ENCODE measurements around the gene ARHGEF40. TPM values are rescaled to one million over a fixed set of nuclear protein-coding genes. Genes with fewer than 3 reads are reported as not detected.

ARHGEF40 gene
- total RNA-seq, 1 donor from 2014 or later: 21.2 TPM

DNA sequence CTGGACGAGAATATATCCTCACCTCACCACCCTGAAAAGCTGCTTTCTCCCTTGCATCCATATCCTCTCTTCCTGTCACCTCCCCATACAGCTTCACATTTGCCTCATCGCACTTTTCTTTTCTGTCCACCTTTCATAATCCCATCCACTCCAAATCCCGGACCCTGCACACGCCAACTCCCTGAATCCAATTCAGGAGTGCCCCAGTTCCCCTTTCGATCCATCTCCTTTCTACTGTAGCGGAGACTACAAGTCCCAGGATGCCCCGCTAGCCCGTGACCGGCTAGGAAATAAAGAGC is 33.3 kb downstream of the ARHGEF40 start:
- intact Hi-C loops (cut with DNase I): loop anchor here (5.0 kb wide), 1 partner anchor 86 kb away; no protein-coding TSS in a partner anchor
- ATAC-seq (ENCODE audit: poor library complexity): no peak

DNA sequence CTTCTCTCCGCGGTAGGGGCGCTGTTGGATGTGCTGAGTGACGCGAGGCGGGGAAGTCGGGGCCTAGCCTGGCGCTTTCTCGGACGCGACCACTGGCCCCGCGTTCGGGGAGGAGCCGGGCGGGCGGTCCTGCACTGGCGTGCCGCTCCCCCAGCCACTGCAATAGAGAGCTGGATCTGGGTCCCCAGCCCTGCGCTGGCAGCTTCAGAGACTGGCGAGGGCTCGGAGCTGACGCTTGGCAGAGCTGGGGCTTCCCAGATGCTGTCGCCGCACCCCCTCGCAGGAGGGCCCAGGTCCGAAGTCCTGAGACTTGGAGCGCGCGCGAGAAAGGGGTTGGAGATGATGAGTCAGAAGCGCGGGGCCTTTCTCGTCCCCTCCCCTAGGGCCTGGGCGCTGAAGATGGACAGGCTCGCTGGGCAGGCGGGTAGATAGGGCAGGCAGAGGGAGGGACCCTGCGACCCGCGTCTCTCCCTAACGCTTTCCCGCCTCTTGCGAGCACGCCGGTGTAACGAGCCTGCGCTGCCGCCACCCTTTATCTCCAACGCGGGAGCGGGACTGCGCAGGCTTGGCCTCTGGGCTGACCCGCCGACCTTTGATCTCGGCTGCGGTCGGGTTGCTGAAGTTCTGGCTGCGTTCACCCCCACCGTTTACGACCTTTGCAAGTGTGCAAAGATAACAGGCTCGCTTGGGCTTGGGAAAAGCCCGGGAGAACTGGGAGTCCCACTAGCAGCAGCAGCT is 33.8 kb downstream of the ARHGEF40 start:
- intact Hi-C loops (cut with DNase I): loop anchor here (1.0 to 5.0 kb wide), 2 partner anchors 33 to 87 kb away; no protein-coding TSS in a partner anchor
- peak; percentile 96 for ATAC-seq (ENCODE audit: poor library complexity)
- peak; percentile 97 for DNase-seq

More for the DNA sequence above, 33.3 kb downstream of the ARHGEF40 start:
- DNase-seq: no peak

DNA sequence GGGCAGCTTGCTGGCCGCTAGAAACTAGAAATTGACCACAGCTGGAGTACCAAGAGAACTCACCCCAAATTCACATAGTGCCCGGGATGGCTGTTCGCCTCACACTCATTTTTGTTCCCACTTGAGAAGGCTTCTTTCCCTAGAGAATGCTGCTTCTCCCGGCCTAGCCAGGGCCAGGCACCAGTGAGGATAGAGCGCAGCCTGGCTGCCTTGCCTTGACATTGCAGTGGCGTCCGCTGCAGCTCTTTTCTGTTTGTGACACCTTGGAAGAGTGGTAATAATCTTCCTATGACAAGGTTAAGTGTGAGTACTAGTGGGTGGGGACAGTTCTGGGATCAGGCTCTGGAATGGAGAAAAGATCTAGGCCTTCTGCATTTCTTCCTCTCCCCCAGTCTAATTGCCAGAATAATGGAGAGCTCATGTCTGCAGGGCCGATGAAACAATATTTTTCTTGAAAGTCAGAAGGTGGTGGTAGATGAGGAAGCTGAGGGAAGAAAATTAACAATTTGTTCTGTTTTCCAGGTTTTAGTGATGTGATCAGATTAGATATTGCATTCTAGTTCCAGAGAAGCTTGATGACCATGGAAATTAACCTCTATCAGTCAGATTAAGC is 34.5 kb downstream of the ARHGEF40 start:
- intact Hi-C loops (cut with DNase I): loop anchor here (1.0 to 5.0 kb wide), 3 partner anchors 33 to 407 kb away; no protein-coding TSS in a partner anchor
- ATAC-seq (ENCODE audit: poor library complexity): peak; percentile 83
- DNase-seq: peak; percentile 87

DNA sequence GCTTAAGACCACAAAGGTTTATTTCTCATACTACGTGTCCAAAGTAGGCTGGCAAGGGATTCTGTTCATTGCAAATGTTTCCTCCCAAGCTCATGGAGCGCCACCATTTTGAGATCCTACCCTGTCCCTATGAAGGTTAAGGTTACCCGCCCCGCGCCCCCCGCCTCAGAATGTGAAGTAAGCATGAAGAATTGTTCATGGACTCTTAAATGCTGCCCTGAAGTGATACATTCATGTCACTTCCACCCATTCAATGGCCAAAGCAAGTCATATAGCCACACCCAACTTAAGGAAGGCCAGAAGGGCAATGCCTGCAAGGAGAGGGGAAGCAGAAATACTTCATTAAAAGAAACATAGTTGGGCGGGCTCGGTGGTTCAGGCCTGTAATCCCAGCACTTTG is 35.0 kb downstream of the ARHGEF40 start:
- intact Hi-C loops (cut with DNase I): loop anchor here (5.0 kb wide), 1 partner anchor 408 kb away; no protein-coding TSS in a partner anchor
- DNase-seq: no peak
- ATAC-seq (ENCODE audit: poor library complexity): no peak

DNA sequence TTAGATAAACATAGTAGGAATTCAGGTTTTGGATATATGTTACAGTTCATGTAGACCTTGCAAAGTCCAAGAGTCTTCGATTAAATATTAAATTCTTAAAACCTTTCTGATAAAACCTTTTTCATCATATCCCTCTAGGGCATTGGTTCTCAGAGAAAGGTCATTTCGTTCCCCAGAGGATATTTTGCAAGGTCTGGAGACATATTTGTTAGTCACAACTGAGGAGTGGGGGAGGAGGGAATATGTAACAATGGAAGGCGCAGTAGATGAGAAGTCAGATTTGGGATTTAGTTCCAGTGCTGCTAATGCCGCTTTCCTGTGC is 36.0 kb downstream of the ARHGEF40 start:
- intact Hi-C loops (cut with DNase I): loop anchor here (5.0 kb wide), 1 partner anchor 409 kb away; no protein-coding TSS in a partner anchor
- DNase-seq (no peak), ATAC-seq (ENCODE audit: poor library complexity) (no peak)

DNA sequence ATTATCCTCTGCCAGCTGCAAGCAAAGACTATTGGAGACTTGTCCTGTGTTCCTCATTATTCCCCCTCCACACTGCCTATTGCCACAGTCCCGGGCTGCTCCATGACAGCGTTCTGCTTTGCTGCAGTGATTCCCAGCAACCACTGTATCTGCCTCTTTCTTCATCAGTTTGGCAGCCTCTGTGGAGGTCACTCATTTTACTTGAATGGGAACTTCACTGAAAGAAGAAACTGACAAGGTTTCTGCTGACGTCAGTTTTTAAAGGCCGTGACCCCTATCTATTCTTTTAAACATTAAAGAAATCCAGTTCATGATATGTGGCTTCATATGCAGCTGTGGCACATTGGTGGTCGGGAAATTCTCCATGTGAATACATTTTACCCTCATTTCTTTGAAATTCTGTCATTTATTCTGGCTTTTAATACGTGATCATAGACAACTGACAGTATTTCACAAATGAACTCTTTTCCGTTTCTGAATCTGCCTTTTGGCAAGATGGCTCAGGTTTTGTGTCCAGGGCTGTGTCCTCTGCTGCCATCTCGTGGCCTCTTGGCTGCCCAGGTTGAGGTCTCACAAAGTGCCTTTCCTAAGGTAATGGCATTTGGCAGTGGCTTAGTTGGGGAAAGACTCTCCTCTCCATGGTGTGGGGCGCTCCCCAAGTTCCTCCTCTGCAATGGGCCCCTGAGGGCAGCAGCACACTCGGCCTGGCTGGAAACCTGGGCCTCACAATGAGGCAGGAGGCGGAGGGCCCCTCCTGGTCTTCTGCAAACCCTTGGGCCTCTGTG is 36.6 kb downstream of the ARHGEF40 start:
- DNase-seq: peak; percentile 89
- ATAC-seq (ENCODE audit: poor library complexity): peak; percentile 26
- intact Hi-C loops (cut with DNase I): loop anchor here (5.0 kb wide), 1 partner anchor 409 kb away; no protein-coding TSS in a partner anchor

DNA sequence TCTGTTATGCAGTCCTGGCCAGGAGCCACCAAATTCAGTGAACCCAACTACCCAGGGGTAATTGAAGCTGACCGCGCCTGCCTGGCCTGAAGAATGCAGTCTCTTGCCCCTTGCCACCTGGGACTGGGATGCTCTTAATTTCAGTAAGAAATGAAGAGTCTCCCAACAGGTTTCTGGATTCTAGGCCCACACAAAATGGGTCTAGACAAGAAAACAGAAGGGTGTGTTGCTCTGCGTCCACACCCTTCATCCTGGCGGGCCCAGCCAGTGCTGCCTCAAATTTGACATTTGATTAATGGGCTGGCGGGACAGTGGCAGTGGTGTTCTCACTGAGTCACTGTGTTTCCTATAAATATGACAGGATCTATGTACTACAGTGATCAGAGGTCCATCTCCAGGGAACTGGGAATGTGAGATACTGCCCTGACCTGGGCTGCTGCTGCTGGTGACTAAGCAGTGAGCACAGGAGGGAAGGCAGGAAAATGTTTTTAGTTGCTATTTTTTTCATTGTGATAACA is 37.2 kb downstream of the ARHGEF40 start:
- no peak for DNase-seq
- intact Hi-C loops (cut with DNase I): loop anchor here (5.0 kb wide), 1 partner anchor 410 kb away; no protein-coding TSS in a partner anchor
- no peak for ATAC-seq (ENCODE audit: poor library complexity)

DNA sequence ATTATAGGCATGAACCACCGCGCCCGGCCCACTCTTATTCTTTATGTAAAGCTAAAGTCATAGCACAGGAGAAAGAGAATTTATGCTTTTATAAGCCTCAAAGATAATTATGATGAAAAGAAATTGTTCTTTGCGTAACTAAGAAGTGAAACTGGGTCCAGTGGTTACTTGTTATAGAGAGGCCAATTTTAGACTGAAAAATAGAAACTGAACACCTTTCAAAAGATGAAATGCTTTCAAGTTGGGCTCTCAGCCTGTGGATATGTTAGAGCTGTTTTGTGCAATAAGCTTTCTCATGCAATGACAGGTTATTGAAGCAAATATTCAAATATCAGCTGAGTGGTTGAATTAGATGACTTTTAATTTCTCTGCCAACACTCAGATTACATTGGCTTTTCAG is 38.7 kb downstream of the ARHGEF40 start:
- ATAC-seq (ENCODE audit: poor library complexity): no peak
- DNase-seq: no peak
- intact Hi-C loops (cut with DNase I): loop anchor here (5.0 kb wide), 1 partner anchor 411 kb away; no protein-coding TSS in a partner anchor

DNA sequence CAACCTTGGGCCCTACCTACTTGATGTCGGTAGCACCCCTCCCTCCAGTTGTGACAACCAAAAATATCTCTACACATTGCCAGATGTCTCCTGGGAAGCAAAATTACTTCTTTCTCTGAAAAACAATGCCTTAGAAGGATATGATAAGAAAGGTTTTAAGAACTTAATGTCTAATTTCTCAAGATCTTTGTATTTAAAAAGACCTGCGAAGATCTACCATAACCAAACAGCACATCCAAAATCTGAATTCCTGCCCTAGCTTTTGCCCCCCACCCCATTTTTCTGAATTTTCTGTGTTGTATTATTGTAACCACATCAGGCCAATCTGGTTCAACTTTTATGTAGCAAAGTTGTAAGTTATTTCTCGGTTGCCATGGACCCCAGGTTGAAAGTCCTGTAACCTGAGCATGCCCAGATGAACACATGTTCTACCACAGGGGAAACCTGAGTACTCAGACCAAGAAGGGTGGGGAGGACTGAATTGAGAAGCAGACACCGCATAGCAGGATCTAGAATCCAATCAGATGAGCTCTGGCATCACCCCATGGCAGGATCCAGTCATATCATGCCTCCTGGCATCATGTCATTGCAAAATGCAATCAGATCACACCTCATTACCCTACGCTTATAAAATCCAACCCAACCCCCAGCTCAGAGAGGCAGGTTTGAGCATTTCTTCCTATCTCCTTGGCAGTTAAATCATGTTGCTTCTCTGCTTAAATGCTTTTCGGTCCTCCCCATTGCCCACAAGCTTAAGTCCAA is 39.5 kb downstream of the ARHGEF40 start:
- no peak for ATAC-seq (ENCODE audit: poor library complexity)
- no peak for DNase-seq
- intact Hi-C loops (cut with DNase I): loop anchor here (5.0 kb wide), 1 partner anchor 412 kb away; no protein-coding TSS in a partner anchor

DNA sequence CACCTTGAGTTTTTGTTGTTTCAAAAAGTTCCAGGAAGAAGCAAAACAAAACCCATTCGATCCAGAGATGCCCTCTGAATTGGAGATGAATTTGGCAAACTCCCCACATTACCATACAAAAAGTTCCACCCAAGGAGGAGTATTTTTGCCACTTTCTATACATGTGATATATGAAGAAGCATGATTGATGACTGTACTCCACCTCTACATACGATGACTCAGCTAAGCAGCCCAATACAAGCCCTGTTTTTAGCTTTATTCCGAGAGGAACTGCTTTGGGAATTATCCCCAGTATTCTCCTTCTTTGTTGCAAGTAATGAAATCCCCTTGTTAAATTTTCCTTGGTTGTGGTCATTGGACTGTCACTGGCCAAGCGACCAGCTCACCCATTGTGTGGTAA is 42.2 kb downstream of the ARHGEF40 start:
- ATAC-seq (ENCODE audit: poor library complexity): no peak
- intact Hi-C loops (cut with DNase I): no loop called here
- no peak for DNase-seq

DNA sequence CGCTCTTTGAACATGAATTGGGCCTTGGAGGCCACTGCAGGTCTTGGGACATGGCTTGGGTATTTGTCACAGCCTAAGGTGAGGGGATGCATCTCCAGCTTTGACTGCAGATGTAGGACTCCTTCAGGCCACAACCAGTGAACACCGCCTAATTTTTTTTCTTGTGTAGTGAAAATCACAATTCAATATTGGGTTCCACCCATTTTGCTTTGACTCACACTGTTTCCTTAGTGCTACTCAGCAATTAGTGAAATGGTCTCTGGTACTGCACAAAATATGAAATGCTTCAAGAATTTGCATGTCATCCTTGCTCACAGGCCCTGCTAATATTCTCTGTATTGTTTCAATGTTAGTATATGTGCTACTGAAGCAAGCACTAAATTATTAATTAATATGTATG is 43.3 kb downstream of the ARHGEF40 start:
- intact Hi-C loops (cut with DNase I): no loop called here
- ATAC-seq (ENCODE audit: poor library complexity) (no peak), DNase-seq (no peak)

DNA sequence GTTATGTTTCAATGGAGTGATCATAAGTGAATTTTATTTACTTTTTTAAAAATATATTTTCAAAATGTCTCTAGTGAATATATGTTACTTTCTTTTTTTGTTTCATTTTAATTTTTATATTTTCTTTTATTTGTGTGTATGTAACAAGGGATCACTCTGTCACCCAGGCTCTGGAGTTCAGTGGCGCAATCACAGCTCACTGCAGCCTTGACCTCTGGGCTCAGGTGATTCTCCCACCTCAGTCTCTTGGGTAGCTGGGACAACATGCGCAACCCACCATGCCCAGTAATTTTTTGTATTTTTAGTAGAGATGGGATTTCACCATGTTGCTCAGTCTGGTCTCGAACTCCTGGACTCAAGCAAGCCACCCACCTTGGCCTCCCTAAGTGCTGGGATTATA is 48.8 kb downstream of the ARHGEF40 start:
- ATAC-seq (ENCODE audit: poor library complexity) (no peak), DNase-seq (no peak)
- intact Hi-C loops (cut with DNase I): no loop called here

DNA sequence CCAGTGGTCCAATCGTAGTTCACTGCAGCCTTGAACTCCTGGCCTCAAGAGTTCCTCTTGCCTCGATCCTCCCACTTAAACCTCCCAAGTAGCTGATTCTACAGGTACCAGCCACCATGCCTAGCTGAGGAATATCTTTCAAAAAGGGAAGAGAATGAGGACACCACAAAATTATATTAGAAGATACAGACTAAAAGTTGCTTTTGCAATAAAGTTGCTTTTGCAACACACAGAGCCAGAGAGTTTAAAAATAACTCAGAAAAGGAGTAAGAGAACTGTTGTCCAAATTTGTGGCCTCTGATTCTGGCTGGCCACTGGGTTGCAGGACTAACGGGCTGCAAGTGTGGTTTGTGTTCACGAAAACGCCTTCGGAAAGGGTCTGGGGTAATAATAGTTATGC is 50.6 kb downstream of the ARHGEF40 start:
- DNase-seq (no peak), ATAC-seq (ENCODE audit: poor library complexity) (no peak)
- intact Hi-C loops (cut with DNase I): no loop called here

DNA sequence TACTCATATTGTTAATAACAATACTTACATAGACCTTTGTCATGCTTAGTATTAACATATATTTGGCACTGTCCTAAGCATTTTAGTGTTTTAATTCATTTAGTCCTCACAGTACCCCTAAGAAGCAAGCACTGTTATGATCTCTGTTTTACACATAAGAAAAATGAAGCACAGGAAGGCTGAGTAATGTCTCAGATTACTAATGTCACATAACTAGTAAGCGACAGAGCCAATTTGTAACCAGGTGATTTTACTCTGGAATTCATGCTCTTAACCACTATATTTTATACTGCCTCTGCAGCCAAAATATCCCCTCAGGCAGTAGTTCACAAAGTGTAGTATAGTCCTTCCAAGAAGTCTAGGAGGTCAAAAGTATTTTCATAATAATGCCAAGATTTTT is 51.0 kb downstream of the ARHGEF40 start:
- ATAC-seq (ENCODE audit: poor library complexity) (no peak), DNase-seq (no peak)
- intact Hi-C loops (cut with DNase I): no loop called here

DNA sequence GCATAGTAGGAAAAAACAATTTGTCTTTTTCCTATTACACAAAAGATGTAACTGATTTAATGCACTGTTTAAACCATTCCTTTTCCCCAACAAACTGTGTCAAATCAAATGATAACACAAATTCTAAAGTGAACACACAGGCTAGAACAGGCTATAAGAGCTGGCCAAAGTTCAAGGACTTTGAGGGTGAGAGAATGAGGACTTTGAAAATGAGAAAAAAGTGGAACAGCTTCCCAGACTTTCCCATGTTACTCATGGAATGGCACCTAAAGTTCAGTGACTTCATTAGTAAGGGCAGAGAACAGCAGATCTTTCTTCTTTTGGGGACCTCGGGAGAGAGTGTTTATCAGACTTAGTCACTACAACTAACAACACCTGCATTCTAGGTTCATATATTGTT is 53.3 kb downstream of the ARHGEF40 start:
- ATAC-seq (ENCODE audit: poor library complexity): no peak
- intact Hi-C loops (cut with DNase I): no loop called here
- DNase-seq: no peak

DNA sequence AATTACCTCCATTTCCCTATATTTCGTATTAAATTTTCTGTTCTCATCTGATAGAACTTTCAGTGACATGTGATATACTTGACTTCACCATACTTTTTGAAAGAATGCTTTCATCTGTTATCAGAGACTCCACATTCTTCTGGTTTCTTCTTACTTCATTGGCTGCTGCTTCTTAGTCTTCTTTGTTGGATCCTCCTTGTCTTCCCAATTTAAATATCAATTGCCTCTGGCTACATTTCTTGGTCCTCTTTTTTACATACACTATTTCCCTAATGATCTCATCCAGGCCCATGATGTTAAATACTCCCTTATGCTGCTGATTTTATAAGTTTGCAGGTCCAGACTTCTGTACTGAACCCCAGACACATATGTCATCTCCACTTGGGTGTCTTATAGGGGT is 63.8 kb downstream of the ARHGEF40 start:
- no peak for ATAC-seq (ENCODE audit: poor library complexity)
- intact Hi-C loops (cut with DNase I): no loop called here
- DNase-seq: no peak

DNA sequence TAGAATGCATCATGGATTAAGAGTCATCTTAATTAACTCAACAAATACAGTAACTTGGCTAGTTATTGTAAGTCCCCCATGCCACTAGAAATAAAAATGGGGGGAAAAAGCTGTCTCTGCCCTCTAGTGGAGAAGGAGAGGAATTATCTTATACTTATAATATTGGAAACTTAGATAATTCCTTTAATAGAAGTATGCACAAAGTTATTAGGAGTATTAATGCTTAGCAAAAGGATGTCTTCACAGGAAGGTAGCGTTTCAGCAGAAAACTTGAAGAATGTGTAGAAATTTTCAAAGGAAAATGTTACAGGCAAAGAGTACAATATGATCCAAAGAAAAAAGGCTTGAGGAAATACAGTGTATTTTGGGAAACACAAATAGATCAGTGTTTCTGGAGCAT is 65.9 kb downstream of the ARHGEF40 start:
- ATAC-seq (ENCODE audit: poor library complexity) (no peak), DNase-seq (no peak)
- intact Hi-C loops (cut with DNase I): no loop called here

Measured in Right ventricle myocardium superior (tissue), 1 donor.